ENCODE results near the gene ATP1B1. TPM values are rescaled to one million over a fixed set of nuclear protein-coding genes. Genes with fewer than 3 reads are reported as not detected.

Gene ATP1B1
- total RNA-seq, 1 donor from 2014 or later: 27.5 TPM

DNA sequence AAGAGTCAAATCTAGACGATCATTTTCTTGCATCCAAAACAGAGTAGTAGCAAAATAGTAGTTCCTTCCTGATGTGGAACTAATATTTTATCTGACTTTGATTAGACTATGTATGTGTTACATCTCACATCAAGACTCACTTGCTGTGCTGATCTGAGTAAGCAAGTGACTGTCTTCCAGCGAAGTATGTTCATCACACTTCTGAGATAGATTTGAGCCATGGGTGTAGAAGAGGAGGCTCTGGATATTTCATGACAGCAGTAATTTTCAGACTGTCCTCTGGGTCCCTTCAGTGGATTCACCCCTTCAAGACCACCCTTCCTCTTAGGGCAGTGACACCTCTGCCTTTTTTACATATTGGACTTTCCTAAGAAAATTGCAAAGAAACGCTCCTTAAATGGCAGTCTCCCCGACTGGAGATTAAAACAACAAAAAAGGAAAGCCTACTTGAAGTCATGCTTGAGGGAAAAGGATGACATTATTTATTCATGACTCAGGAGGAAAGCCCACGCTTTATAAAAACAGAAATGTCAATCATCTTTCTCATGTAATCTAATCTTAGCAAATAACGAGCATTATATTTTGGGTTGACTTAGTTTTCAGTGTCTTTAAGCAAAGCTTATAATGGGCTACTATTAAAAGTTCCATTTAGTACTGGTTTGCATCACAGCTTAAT is 22.8 kb downstream of the ATP1B1 start:
- no peak overlapping the region for H3K27ac ChIP-seq
- TF ChIP-seq CTCF (IDR thresholded peaks at IDR 0.05) (no peak), POLR2A (IDR thresholded peaks at IDR 0.05) (no peak), POLR2AphosphoS5 (IDR thresholded peaks at IDR 0.05; ENCODE audit: insufficient read depth in 1 of 2, low read depth in 1 of 2) (no peak)
- H3K27me3 ChIP-seq: no peaks in the 10 kb centered on the region
- no peak for DNase-seq (ENCODE audit: extremely low spot score in 2 of 2)
- no peaks in the 10 kb centered on the region for H3K9me3 ChIP-seq
- H3K4me1 ChIP-seq: no peaks in the 10 kb centered on the region
- peaks cover 0 to 5% of the 10 kb centered on the region in 2 donors for H3K36me3 ChIP-seq
- H3K4me3 ChIP-seq: no peak overlapping the region
- intact Hi-C loops (cut with DNase I): no loop called here

GRCh38 chr1:169130683-169131082 is 24.2 kb downstream of the ATP1B1 start:
- no peak overlapping the region for H3K27ac ChIP-seq
- H3K4me1 ChIP-seq: no peaks in the 10 kb centered on the region

DNA sequence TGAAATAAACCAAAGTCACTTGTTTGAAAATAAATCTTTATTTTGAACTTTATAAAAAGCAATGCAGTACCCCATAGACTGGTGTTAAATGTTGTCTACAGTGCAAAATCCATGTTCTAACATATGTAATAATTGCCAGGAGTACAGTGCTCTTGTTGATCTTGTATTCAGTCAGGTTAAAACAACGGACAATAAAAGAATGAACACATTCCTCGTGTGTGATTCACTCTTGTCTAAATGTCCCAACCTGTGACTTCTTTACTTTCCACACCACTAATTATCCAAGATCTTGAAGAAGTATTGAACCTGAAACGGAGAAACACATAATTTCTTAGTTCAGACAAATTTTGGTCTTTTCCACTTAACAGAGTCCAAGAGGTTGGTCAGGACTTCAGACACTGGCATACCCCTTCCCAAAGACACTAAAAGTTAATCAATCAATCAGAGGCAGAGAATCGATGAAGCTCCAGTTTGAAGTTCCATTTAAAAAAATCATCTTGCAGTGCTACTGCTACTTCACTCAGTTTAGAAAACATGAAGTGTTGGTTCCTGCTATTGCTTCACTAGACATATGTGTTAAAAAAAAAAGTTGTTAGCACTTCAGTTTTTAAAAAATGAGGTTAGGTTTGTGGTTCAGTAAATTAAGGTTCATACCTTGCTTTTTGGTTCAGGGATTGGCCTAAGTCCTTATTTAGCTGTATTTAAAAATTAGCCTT is 26.2 kb downstream of the ATP1B1 start:
- Histone ChIP-seq H3K27me3 (no peaks in the 10 kb centered on the region), H3K4me1 (no peaks in the 10 kb centered on the region), H3K4me3 (no peak overlapping the region), H3K27ac (no peak overlapping the region), H3K9me3 (no peaks in the 10 kb centered on the region), H3K36me3 (no peaks in the 10 kb centered on the region)
- intact Hi-C loops (cut with DNase I): no loop called here
- DNase-seq (ENCODE audit: extremely low spot score in 2 of 2): no peak
- no peak for TF ChIP-seq CTCF (IDR thresholded peaks at IDR 0.05)
- no peak for TF ChIP-seq POLR2AphosphoS5 (IDR thresholded peaks at IDR 0.05; ENCODE audit: insufficient read depth in 1 of 2, low read depth in 1 of 2)
- TF ChIP-seq POLR2A (IDR thresholded peaks at IDR 0.05): no peak

More at GRCh38 chr1:169130683-169131082, 24.2 kb downstream of the ATP1B1 start:
- H3K27me3 ChIP-seq: no peaks in the 10 kb centered on the region
- TF ChIP-seq POLR2A (IDR thresholded peaks at IDR 0.05) (no peak), CTCF (IDR thresholded peaks at IDR 0.05) (no peak), POLR2AphosphoS5 (IDR thresholded peaks at IDR 0.05; ENCODE audit: insufficient read depth in 1 of 2, low read depth in 1 of 2) (no peak)
- no peaks in the 10 kb centered on the region for H3K9me3 ChIP-seq
- DNase-seq (ENCODE audit: extremely low spot score in 2 of 2): no peak
- intact Hi-C loops (cut with DNase I): no loop called here
- H3K4me3 ChIP-seq: no peak overlapping the region
- H3K36me3 ChIP-seq: no peaks in the 10 kb centered on the region

- intact Hi-C loops (cut with DNase I): no loop called here
- no peaks in the 10 kb centered on the region for H3K4me1 ChIP-seq
Observed at GRCh38 chr1:169133228-169133576, 26.7 kb downstream of the ATP1B1 start.

More at GRCh38 chr1:169133228-169133576, 26.7 kb downstream of the ATP1B1 start:
- Histone ChIP-seq H3K9me3 (no peaks in the 10 kb centered on the region), H3K4me3 (no peak overlapping the region), H3K27ac (no peak overlapping the region), H3K36me3 (no peaks in the 10 kb centered on the region), H3K27me3 (no peaks in the 10 kb centered on the region)
- TF ChIP-seq POLR2AphosphoS5 (IDR thresholded peaks at IDR 0.05; ENCODE audit: insufficient read depth in 1 of 2, low read depth in 1 of 2): no peak
- no peak for TF ChIP-seq POLR2A (IDR thresholded peaks at IDR 0.05)
- TF ChIP-seq CTCF (IDR thresholded peaks at IDR 0.05): no peak
- no peak for DNase-seq (ENCODE audit: extremely low spot score in 2 of 2)
